Measurements from ENCODE around the gene CROCC.

CROCC gene

DNA sequence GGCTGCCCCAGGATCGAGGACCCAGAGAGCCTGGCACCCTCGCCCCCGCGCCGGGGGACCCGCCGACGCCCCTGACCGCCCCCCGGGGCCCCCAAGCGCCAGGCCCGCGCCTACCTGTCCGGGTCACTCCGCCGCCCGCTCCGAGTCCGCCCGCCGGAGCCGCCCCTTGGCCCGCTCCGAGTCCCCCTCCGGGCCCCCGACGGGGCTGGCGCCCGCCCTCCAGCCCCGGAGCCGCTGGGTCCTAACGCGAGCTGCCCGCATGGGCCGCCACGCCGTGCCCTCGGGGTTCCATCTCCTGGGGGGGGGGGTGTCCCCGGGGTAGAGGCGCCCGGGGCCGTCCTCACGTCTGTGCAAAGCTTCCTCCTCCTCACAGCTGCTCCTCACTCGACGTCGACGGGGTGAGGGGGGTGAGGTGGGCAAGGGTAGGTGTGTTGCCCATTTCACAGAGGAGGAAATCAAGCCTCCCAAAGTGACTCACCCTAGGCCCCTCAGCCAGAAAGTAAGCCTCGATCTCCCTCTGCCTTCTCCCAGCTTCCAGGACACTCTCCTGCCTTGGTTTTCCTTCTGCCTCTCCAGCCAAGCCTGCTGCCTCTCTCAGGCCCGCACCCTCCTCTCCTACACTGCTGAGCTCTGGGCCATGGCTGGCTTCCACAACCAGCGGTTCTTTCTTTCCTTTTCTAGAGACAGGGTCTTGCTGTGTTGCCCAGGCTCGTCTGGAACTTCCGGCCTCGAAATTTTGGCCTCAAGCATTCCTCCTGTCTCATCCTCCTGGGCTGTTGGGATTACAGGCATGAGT, 58.9 kb downstream of the CROCC start, which contains the start of gene MFAP2:
TSS of gene MFAP2 (minus strand) at position 148 of the 796 bp plus-strand sequence. CDS start 2,347 bp downstream, outside the sequence.
- in situ Hi-C loops (cut with HindIII; ENCODE audit: low sequenced_read_pairs), result no loop called here

- in situ Hi-C loops (cut with HindIII; ENCODE audit: low sequenced_read_pairs), result no loop called here
Observed at GRCh38 chr1:16981269-16981849, 59.6 kb downstream of the CROCC start.

- in situ Hi-C loops (cut with HindIII; ENCODE audit: low sequenced_read_pairs), result no loop called here
Observed at GRCh38 chr1:16982902-16983301, 61.2 kb downstream of the CROCC start.

GRCh38 chr1:16983649-16984048, 61.9 kb downstream of the CROCC start:
- in situ Hi-C loops (cut with HindIII; ENCODE audit: low sequenced_read_pairs), result no loop called here

GRCh38 chr1:16984717-16985116, 63.0 kb downstream of the CROCC start:
- in situ Hi-C loops (cut with HindIII; ENCODE audit: low sequenced_read_pairs), result no loop called here

DNA sequence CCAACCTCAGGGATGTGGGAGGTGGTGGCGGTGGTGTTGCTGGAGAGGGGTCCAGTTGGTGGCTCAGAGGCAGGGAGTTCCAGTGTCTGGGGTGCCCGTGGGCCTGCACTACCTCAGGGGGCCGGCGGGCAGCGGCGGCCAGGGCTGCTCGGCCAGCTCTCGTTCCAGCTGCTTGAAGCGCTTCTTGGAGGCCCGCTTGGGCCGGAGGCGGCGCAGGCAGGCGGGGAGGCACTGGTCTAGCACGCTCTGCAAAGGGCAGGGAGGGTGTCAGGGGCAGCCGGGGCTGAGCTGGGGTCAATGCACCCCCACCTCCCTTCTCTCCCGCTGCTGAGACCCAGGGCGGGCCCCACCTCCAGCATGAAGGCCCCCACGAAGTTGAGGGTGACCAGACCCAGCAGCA, 64.4 kb downstream of the CROCC start:
- in situ Hi-C loops (cut with HindIII; ENCODE audit: low sequenced_read_pairs), result no loop called here

- in situ Hi-C loops (cut with HindIII; ENCODE audit: low sequenced_read_pairs), result no loop called here
Observed at GRCh38 chr1:16986560-16986959, 64.8 kb downstream of the CROCC start.

- in situ Hi-C loops (cut with HindIII; ENCODE audit: low sequenced_read_pairs), result no loop called here
Observed at GRCh38 chr1:16986962-16987361, 65.2 kb downstream of the CROCC start.

DNA sequence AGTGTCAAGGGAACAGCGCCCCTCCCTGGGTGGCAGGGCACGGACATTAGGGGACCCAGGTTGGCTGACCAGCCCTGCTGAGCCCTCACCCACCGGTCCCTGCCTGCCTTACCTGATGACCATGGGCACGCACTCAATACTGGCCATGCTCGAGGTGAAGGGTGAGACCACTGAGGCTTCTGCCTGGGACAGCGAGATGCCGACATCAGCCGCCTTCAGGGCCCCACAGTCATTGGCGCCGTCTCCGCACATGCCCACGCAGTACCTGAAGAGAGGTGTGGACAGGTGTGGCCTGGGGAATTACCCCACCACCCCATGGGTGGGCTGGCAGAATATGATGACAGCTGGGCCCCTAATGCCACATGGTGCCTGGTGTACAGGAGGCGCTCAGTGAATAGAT, 66.5 kb downstream of the CROCC start:
- in situ Hi-C loops (cut with HindIII; ENCODE audit: low sequenced_read_pairs), result no loop called here

DNA sequence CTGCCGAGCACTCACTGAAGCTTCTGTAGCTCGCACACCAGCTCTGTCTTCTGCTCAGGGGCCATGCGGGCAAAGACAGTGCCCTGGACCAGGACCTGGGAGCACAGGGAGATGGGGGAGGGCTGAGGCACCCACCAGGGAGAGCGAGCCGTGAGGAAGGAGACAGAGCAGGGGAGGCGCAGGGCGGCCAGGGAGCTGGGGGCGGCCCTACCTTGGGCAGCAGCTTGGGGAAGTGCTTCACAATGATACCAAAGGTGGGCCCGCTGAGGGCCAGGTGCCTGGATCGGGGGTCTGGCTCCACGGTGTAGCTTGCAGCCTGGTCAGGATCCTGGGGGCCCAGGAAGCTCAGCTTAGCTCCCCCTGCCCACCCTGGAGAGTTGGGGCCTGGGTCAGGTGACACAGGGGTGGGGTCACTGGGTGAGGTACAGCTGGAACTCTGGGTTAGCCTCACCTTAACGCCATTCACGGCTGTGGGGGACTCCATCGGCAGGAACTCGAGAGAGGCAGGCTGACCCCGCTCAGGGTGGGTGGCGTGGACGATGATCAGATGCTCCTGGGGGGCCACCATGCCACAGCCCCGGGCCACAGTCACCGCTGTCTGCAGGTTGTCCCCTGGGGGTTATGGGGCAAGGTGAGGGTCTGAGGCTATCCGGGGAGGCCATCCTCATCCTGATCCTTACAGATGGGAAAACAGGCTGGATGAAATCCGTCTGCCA, 68.1 kb downstream of the CROCC start:
- in situ Hi-C loops (cut with HindIII; ENCODE audit: low sequenced_read_pairs), result no loop called here

DNA sequence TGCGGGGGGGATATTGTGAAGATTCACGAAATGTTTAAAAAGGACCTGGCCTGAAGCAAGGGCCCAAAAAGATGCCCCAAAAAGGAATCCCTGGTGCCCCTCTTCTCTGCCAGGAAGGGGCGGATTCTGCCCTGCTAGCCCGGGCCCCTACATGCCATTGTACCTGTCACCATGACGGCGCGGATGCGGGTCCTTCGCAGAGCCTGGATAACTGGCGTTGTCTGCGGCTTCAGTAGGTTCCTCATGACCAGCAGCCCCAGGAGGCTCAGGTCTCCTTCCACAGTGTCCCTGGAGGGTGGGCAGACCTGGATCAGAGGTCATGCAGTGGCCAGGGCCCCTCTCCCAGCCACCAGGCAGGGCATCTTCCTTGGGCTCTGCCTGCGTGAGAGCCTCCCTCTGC, 69.8 kb downstream of the CROCC start:
- in situ Hi-C loops (cut with HindIII; ENCODE audit: low sequenced_read_pairs), result no loop called here

- in situ Hi-C loops (cut with HindIII; ENCODE audit: low sequenced_read_pairs), result no loop called here
Observed at GRCh38 chr1:16992102-16992501, 70.4 kb downstream of the CROCC start.

DNA sequence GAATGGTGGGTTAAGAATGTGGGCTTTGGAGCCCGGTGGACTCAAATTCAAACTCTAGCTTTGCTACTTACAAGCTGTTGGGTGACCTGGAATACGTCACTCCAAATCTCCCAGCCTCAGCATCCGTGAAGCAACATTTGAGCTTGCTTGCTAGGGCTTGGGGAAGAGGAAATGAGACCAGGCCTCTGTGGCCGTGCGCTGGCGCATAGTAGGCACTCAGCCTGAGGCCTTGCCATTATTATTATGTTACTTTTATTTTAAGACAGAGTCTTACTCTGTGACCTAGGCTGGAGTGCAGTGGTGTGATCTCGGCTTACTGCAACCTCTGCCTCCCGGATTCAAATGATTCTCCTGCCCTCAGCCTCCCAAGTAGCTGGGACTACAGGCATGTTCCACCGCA, 70.9 kb downstream of the CROCC start:
- in situ Hi-C loops (cut with HindIII; ENCODE audit: low sequenced_read_pairs), result no loop called here

GRCh38 chr1:16993521-16994038, 71.8 kb downstream of the CROCC start:
- in situ Hi-C loops (cut with HindIII; ENCODE audit: low sequenced_read_pairs), result no loop called here

DNA sequence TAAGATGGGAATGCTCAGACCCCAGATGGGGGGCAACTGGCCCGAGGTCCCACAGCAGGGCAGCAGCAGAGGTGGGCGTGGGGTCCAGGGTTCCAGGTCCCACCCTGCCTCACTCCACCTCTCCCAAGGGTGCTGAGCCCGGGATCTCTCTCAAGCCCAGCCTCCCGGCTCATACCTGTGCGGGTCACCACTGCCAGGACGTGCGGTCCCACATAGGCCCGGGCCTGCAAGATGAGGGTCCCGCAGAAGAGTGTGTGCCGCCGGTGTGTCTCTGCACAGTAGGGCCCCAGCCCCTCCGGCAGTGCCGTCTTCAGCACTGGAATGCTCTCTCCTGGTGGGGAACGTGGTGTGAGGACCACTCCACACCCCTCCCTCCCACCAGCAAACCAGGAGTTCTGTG, 75.1 kb downstream of the CROCC start:
- in situ Hi-C loops (cut with HindIII; ENCODE audit: low sequenced_read_pairs), result no loop called here

- in situ Hi-C loops (cut with HindIII; ENCODE audit: low sequenced_read_pairs), result no loop called here
Observed at GRCh38 chr1:16998589-16998988, 76.9 kb downstream of the CROCC start.

- in situ Hi-C loops (cut with HindIII; ENCODE audit: low sequenced_read_pairs), result no loop called here
Observed at GRCh38 chr1:16999863-17000262, 78.1 kb downstream of the CROCC start.

GRCh38 chr1:17001760-17002523, 80.2 kb downstream of the CROCC start:
- in situ Hi-C loops (cut with HindIII; ENCODE audit: low sequenced_read_pairs), result no loop called here

DNA sequence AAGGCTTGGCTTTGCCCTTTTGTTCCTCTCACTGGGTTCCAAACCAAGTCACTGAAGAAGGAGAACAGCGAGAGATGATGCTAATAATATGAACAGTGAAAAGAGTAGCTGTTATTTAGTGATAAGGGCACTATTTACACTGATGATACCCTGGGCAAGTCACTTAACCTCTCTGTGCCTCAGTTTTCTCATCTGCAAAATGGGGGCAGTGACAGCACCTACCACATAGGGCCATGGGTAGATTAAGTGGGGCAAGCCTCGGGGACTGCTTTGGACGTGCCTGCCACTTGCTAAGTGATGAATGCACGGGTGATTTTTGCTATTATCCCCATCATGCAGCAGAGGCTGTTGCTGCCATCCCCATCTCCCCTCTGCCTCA, 80.8 kb downstream of the CROCC start:
- in situ Hi-C loops (cut with HindIII; ENCODE audit: low sequenced_read_pairs), result no loop called here

- in situ Hi-C loops (cut with HindIII; ENCODE audit: low sequenced_read_pairs), result no loop called here
Observed at GRCh38 chr1:17004466-17005364, 83.0 kb downstream of the CROCC start.
